SK-N-SH (cell line): ENCODE data around the gene OR10G8.

Experiments used
- CTCF ChIP-seq: fragments of 200-600 bp; sonication (generic); IDR thresholded peaks from 2 replicates; pipeline ENCODE4 v1.6.1; 2017; ENCODE audit warnings: antibody characterized with exemption, mild to moderate bottlenecking, moderate library complexity
- EP300 ChIP-seq, 2 experiments: IDR thresholded peaks; 2 replicates each; pipeline versions ENCODE4 v1.4.0 to v1.6.1; 2012; ENCODE audit warnings: borderline replicate concordance in 1 of 2, low read depth in 1 of 2, low read length in 1 of 2
- EZH2phosphoT487 ChIP-seq: fragments of 200-600 bp; sonication (generic); IDR thresholded peaks from 2 replicates; pipeline ENCODE4 v1.6.1; 2017; ENCODE audit warnings: low read depth, mixed run types, mild to moderate bottlenecking, antibody characterized with exemption, moderate library complexity, borderline replicate concordance
- MXI1 ChIP-seq: IDR thresholded peaks from 2 replicates; pipeline ENCODE4 v1.6.1; 2012; ENCODE audit warnings: mild to moderate bottlenecking, low read depth, low read length, improper control_type of control experiment
- POLR2AphosphoS5 ChIP-seq: IDR thresholded peaks from 2 replicates; pipeline ENCODE4 v1.6.1; 2012; ENCODE audit warnings: low read depth, low read length
- RAD21 ChIP-seq: IDR thresholded peaks from 2 replicates; pipeline ENCODE4 v1.6.1; 2012; ENCODE audit warnings: mild to moderate bottlenecking, low read length
- RCOR1 ChIP-seq: fragments of 150-350 bp; IDR thresholded peaks from 2 replicates; pipeline ENCODE4 v1.6.1; 2017; ENCODE audit warnings: antibody characterized with exemption, low read length
- USF2 ChIP-seq: fragments of 150-350 bp; IDR thresholded peaks from 2 replicates; pipeline ENCODE4 v1.6.1; 2017; ENCODE audit warnings: antibody characterized with exemption, low read length, low read depth, borderline replicate concordance
- YY1 ChIP-seq: IDR thresholded peaks from 2 replicates; pipeline ENCODE4 v1.4.0; 2012; ENCODE audit warnings: low read depth, mild to moderate bottlenecking
- TF ChIP-seq, protein P1 (sequence below): fragments of 150-350 bp; IDR thresholded peaks from 2 replicates; pipeline ENCODE4 v1.6.1; 2016; ENCODE audit warnings: mild to moderate bottlenecking, low read depth, low read length

- no peak for TF ChIP-seq CTCF
- TF ChIP-seq RAD21: no peak
- TF ChIP-seq USF2: no peak
- TF ChIP-seq, protein P1, sequence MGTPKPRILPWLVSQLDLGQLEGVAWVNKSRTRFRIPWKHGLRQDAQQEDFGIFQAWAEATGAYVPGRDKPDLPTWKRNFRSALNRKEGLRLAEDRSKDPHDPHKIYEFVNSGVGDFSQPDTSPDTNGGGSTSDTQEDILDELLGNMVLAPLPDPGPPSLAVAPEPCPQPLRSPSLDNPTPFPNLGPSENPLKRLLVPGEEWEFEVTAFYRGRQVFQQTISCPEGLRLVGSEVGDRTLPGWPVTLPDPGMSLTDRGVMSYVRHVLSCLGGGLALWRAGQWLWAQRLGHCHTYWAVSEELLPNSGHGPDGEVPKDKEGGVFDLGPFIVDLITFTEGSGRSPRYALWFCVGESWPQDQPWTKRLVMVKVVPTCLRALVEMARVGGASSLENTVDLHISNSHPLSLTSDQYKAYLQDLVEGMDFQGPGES: no peak
- TF ChIP-seq EZH2phosphoT487: no peak
- no peak for TF ChIP-seq EP300 (IDR thresholded peaks at IDR 0.05; ENCODE audit: borderline replicate concordance in 1 of 2, low read depth in 1 of 2, low read length in 1 of 2)
- TF ChIP-seq RCOR1: no peak
- TF ChIP-seq POLR2AphosphoS5: no peak
- no peak for TF ChIP-seq YY1
- TF ChIP-seq MXI1: no peak
These were observed 14.7 kb downstream of the OR10G8 start, which contains the start of gene OR10G7 for GRCh38 chr11:124041254-124041653.
